ENCODE data around the gene GLS2. TPM values are rescaled to one million over a fixed set of nuclear protein-coding genes. Genes with fewer than 3 reads are reported as not detected.

Gene GLS2
- total and polyA plus RNA-seq, 7 donors: 0.08 to 0.19 (median 0.15) TPM; not detected in 3

GRCh38 chr12:56457817-56458216 lies 30.1 kb downstream of the GLS2 start:
- DNase-seq: no peak
- H3K9me3 ChIP-seq: no peaks in the 10 kb centered on the region
- ATAC-seq: no peak
- no peak for TF ChIP-seq CTCF (IDR thresholded peaks at IDR 0.05)
- intact Hi-C loops (cut with DNase I): no loop called here
- H3K27me3 ChIP-seq (ENCODE audit: insufficient read depth in 3 of 3, low read length in 2 of 3): no peaks in the 10 kb centered on the region
- WGBS, 3 donors: 89 to 94% (median 90%) methylated on average over 4 of the region's 4 CpGs
- no peak overlapping the region for H3K4me3 ChIP-seq
- no peaks in the 10 kb centered on the region for H3K36me3 ChIP-seq (ENCODE audit: insufficient read depth in 1 of 2, low read depth in 1 of 2)
- H3K27ac ChIP-seq: no peak overlapping the region
- H3K4me1 ChIP-seq: no peaks in the 10 kb centered on the region

DNA sequence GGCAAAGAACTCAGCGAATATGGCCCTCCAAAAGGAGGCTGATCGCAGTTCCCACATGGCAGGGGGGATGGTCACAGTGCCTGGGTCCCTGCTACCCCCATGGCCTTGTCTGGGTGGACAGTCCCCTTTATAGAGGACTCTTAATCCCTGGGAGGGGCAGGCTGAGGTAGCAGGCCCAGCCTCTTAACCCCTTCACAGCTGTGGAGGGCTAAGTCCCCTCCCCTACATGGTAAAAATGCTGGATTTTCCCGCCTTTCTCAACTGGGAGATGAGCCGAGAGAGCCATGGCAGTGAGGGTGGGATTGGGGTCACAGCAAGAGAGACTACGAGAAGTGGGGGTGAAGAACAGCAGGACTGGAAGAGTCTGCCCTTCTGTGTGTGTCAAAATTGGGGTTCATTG lies 33.4 kb downstream of the GLS2 start, which contains the start of gene MIP:
Gene MIP (minus strand): TSS at position 101 of the 400 bp plus-strand sequence. CDS start 44 bp downstream, at position 57.
- H3K36me3 ChIP-seq (ENCODE audit: insufficient read depth in 1 of 2, low read depth in 1 of 2): no peaks in the 10 kb centered on the region
- no peaks in the 10 kb centered on the region for H3K27me3 ChIP-seq (ENCODE audit: insufficient read depth in 3 of 3, low read length in 2 of 3)
- peaks cover 3% of the 10 kb centered on the region for H3K4me1 ChIP-seq
- ATAC-seq: no peak
- H3K4me3 ChIP-seq: no peak within 1 kb of the TSS
- WGBS, 3 donors: 82 to 89% (median 86%) methylated on average over 5 of the region's 5 CpGs
- intact Hi-C loops (cut with DNase I): no loop called here
- no peak within 1 kb of the TSS for H3K27ac ChIP-seq
- no peaks in the 10 kb centered on the region for H3K9me3 ChIP-seq
- no peak for DNase-seq
- no peak for TF ChIP-seq CTCF (IDR thresholded peaks at IDR 0.05)

DNA sequence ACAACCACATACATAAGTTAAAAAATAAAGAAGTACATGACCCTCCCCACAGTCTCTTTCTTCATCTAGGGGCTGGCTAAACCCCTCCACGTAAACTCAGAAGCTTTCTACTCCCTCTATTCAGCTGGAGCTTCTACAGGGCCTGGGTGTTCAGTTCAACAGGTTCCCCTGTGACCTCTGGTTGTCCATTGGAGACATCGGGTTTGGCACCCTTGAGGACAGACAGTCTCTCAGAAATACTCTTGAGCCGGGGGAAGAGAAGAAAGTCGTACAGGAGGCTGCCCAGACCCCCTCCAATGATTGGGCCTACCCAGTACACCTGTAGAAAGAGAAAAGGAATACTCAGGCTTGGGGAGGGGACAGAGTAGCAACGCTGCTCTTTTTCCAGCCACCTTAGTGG lies 36.8 kb downstream of the GLS2 start:
- Histone ChIP-seq H3K27ac (no peak overlapping the region), H3K4me1 (peaks cover 3% of the 10 kb centered on the region), H3K9me3 (no peaks in the 10 kb centered on the region), H3K4me3 (no peak overlapping the region), H3K27me3 (ENCODE audit: insufficient read depth in 3 of 3, low read length in 2 of 3) (no peaks in the 10 kb centered on the region), H3K36me3 (ENCODE audit: insufficient read depth in 1 of 2, low read depth in 1 of 2) (no peaks in the 10 kb centered on the region)
- intact Hi-C loops (cut with DNase I): no loop called here
- DNase-seq (no peak), ATAC-seq (no peak)
- no peak for TF ChIP-seq CTCF (IDR thresholded peaks at IDR 0.05)
- 68 to 75% (median 73%) methylated on average over 5 of the region's 5 CpGs for WGBS, 3 donors

DNA sequence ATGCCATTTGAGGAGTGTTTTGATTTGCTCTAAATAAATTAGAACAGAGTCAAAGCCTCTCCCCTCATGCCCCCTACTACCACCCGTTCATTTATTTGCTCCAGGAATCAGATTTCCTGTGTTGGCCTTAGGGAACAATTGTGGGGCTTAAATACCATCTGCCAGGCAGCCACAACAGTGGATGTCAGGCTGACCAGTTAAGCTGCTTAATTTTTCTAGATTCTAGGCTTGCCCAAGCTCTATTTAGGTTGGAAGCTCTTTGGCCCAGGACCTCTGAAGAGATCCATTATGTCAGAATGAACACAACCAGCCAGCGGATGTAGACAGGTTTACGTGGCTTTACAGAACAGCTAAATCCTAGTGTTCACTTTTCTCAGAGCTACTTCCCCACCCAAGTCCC lies 37.7 kb downstream of the GLS2 start:
- WGBS, 3 donors: 76 to 82% (median 78%) methylated on average over 3 of the region's 3 CpGs
- Histone ChIP-seq H3K36me3 (ENCODE audit: insufficient read depth in 1 of 2, low read depth in 1 of 2) (no peaks in the 10 kb centered on the region), H3K27me3 (ENCODE audit: insufficient read depth in 3 of 3, low read length in 2 of 3) (no peaks in the 10 kb centered on the region), H3K27ac (no peak overlapping the region), H3K4me3 (no peak overlapping the region), H3K4me1 (peaks cover 3% of the 10 kb centered on the region), H3K9me3 (no peaks in the 10 kb centered on the region)
- DNase-seq: no peak
- intact Hi-C loops (cut with DNase I): no loop called here
- TF ChIP-seq CTCF (IDR thresholded peaks at IDR 0.05): no peak
- ATAC-seq: no peak

GRCh38 chr12:56449622-56449984 lies 38.4 kb downstream of the GLS2 start:
- ATAC-seq (peak in 1 of 4 donors; percentile 1), DNase-seq (no peak)
- H3K27me3 ChIP-seq (ENCODE audit: insufficient read depth in 3 of 3, low read length in 2 of 3): no peaks in the 10 kb centered on the region
- peaks cover 3% of the 10 kb centered on the region for H3K4me1 ChIP-seq
- H3K9me3 ChIP-seq: no peaks in the 10 kb centered on the region
- H3K27ac ChIP-seq: peak overlapping the region; percentile 86
- H3K36me3 ChIP-seq (ENCODE audit: insufficient read depth in 1 of 2, low read depth in 1 of 2): no peaks in the 10 kb centered on the region
- H3K4me3 ChIP-seq: peak overlapping the region; percentile 74
- no peak for TF ChIP-seq CTCF (IDR thresholded peaks at IDR 0.05)
- WGBS, 3 donors: 33 to 35% (median 35%) methylated on average over 5 of the region's 5 CpGs
- intact Hi-C loops (cut with DNase I): loop anchor here in 1 of 2 donors (5.0 kb wide), 1 partner anchor 87 kb away; the partner anchor contains the start of genes APOF and STAT2

Measured in psoas muscle (tissue), 8 donors.